OCI-LY1 (cell line): ENCODE data around the gene EXOC6B.

Experiments used
- H2AFZ ChIP-seq: fragments of 200-600 bp; sonication (generic), shearing (Covaris generic); 2 replicates; pipeline ENCODE4 v1.6.0; 2014; ENCODE audit warnings: antibody characterized with exemption, mild to moderate bottlenecking, low read length
- H3F3A ChIP-seq: fragments of 200-600 bp; sonication (generic), shearing (Covaris generic); 2 replicates; pipeline ENCODE4 v1.6.0; 2014; ENCODE audit warnings: mild to moderate bottlenecking, antibody characterized with exemption, low read length, moderate library complexity; ENCODE audit not compliant: insufficient read depth
- H3K27ac ChIP-seq: fragments of 200-600 bp; sonication (generic); 2 replicates; pipeline ENCODE4 v1.5.1; 2014; ENCODE audit warnings: low read length, mixed run types, mild to moderate bottlenecking, low read depth; ENCODE audit not compliant: poor library complexity, severe bottlenecking
- H3K27me3 ChIP-seq: fragments of 200-600 bp; sonication (generic); 2 replicates; pipeline ENCODE4 v1.6.0; 2014; ENCODE audit warnings: antibody characterized with exemption, mild to moderate bottlenecking, low read length, moderate library complexity; ENCODE audit not compliant: insufficient read depth
- H3K36me3 ChIP-seq: fragments of 200-600 bp; sonication (generic); 2 replicates; pipeline ENCODE4 v1.6.1; 2014; ENCODE audit warnings: mild to moderate bottlenecking, antibody characterized with exemption, low read length, moderate library complexity, mixed read lengths; ENCODE audit not compliant: insufficient read depth
- H3K4me1 ChIP-seq: fragments of 200-600 bp; sonication (generic); 2 replicates; pipeline ENCODE4 v1.5.1; 2014; ENCODE audit warnings: mild to moderate bottlenecking, low read length, moderate library complexity; ENCODE audit not compliant: insufficient read depth, severe bottlenecking
- H3K4me2 ChIP-seq: fragments of 200-600 bp; sonication (generic), shearing (Covaris generic); 2 replicates; pipeline ENCODE4 v1.6.1; 2014; ENCODE audit warnings: low read length
- H3K4me3 ChIP-seq: fragments of 200-600 bp; sonication (generic); 2 replicates; pipeline ENCODE4 v1.5.1; 2014; ENCODE audit warnings: low read length, low read depth, mild to moderate bottlenecking, mixed read lengths; ENCODE audit not compliant: poor library complexity, severe bottlenecking
- H3K79me2 ChIP-seq: fragments of 200-600 bp; shearing (Covaris generic); 2 replicates; pipeline ENCODE4 v1.6.1; 2016; ENCODE audit warnings: mixed run types, low read length, mixed read lengths; ENCODE audit not compliant: insufficient read depth
- H3K9ac ChIP-seq: fragments of 200-600 bp; sonication (generic), shearing (Covaris generic); 2 replicates; pipeline ENCODE4 v1.6.1; 2014; ENCODE audit warnings: mild to moderate bottlenecking, low read length, mixed read lengths
- H3K9me2 ChIP-seq: fragments of 200-600 bp; sonication (generic), shearing (Covaris generic); 2 replicates; pipeline ENCODE4 v1.6.1; 2014; ENCODE audit warnings: low read depth, mild to moderate bottlenecking, low read length, mixed read lengths
- H3K9me3 ChIP-seq: fragments of 200-600 bp; shearing (Covaris generic); 2 replicates; pipeline ENCODE4 v1.6.1; 2014; ENCODE audit warnings: low read length, mixed read lengths
- H4K20me1 ChIP-seq: fragments of 200-600 bp; sonication (generic), shearing (Covaris generic); 2 replicates; pipeline ENCODE4 v1.6.0; 2016; ENCODE audit warnings: mild to moderate bottlenecking, low read length; ENCODE audit not compliant: insufficient read depth
- EZH2 ChIP-seq: fragments of 200-600 bp; sonication (generic), shearing (Covaris generic); IDR thresholded peaks from 2 replicates; pipeline ENCODE4 v1.8.0; 2017; ENCODE audit warnings: borderline replicate concordance, mixed run types, mild to moderate bottlenecking, antibody characterized with exemption, low read length, moderate library complexity, mixed read lengths
- TF ChIP-seq, protein P1 (sequence below): fragments of 200-600 bp; sonication (generic), shearing (Covaris generic); IDR thresholded peaks from 2 replicates; pipeline ENCODE4 v1.5.1; 2017; ENCODE audit warnings: mild to moderate bottlenecking, antibody characterized with exemption, low read length, moderate library complexity, mixed read lengths

EXOC6B gene

DNA sequence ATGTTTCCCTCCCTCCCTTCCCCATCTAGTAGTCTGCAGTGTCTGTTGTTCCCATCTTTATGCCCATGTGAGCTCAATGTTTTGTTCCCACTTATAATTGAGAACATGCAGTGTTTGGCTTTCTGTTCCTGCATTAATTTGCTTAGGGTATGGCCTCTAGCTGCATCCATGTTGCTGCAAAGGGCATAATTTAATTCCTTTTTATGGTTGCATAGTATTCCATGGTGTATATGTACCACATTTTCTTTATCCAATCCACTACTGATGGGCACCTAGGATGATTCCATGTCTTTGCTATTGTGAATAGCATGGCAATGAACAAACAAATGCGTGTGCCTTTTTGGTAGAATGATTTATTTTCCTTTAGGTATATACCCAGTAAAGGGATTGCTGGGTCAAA, 617.6 kb downstream of the EXOC6B start:
- H3K4me1 ChIP-seq = no peaks in the 10 kb centered on the region
- no peaks in the 10 kb centered on the region for H3K27me3 ChIP-seq

GRCh38 chr2:72207334-72207733, 618.5 kb downstream of the EXOC6B start:
- Histone ChIP-seq H3K9me2 (no peaks in the 10 kb centered on the region), H3F3A (no peaks in the 10 kb centered on the region), H3K27me3 (no peaks in the 10 kb centered on the region), H3K4me3 (no peak overlapping the region), H3K36me3 (no peaks in the 10 kb centered on the region), H3K9ac (no peak overlapping the region), H3K79me2 (no peaks in the 10 kb centered on the region), H3K9me3 (no peaks in the 10 kb centered on the region), H2AFZ (no peak overlapping the region), H3K27ac (no peak overlapping the region), H3K4me1 (no peaks in the 10 kb centered on the region), H3K4me2 (no peak overlapping the region), H4K20me1 (no peaks in the 10 kb centered on the region)
- TF ChIP-seq, protein P1, sequence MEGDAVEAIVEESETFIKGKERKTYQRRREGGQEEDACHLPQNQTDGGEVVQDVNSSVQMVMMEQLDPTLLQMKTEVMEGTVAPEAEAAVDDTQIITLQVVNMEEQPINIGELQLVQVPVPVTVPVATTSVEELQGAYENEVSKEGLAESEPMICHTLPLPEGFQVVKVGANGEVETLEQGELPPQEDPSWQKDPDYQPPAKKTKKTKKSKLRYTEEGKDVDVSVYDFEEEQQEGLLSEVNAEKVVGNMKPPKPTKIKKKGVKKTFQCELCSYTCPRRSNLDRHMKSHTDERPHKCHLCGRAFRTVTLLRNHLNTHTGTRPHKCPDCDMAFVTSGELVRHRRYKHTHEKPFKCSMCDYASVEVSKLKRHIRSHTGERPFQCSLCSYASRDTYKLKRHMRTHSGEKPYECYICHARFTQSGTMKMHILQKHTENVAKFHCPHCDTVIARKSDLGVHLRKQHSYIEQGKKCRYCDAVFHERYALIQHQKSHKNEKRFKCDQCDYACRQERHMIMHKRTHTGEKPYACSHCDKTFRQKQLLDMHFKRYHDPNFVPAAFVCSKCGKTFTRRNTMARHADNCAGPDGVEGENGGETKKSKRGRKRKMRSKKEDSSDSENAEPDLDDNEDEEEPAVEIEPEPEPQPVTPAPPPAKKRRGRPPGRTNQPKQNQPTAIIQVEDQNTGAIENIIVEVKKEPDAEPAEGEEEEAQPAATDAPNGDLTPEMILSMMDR = no peak
- no peak for TF ChIP-seq EZH2

More for the DNA sequence above, 617.6 kb downstream of the EXOC6B start:
- Histone ChIP-seq H4K20me1 (no peaks in the 10 kb centered on the region), H2AFZ (no peak overlapping the region), H3K4me2 (no peak overlapping the region), H3K36me3 (no peaks in the 10 kb centered on the region), H3K9me2 (no peaks in the 10 kb centered on the region), H3K4me3 (no peak overlapping the region), H3K9me3 (no peaks in the 10 kb centered on the region), H3F3A (no peaks in the 10 kb centered on the region), H3K79me2 (no peaks in the 10 kb centered on the region), H3K9ac (no peak overlapping the region), H3K27ac (no peak overlapping the region)
- TF ChIP-seq, protein P1 = no peak
- no peak for TF ChIP-seq EZH2

GRCh38 chr2:72205504-72205881, 620.3 kb downstream of the EXOC6B start:
- H3K4me2 ChIP-seq = no peak overlapping the region
- H3K4me3 ChIP-seq = no peak overlapping the region
- H2AFZ ChIP-seq = no peak overlapping the region
- no peaks in the 10 kb centered on the region for H4K20me1 ChIP-seq
- no peak overlapping the region for H3K27ac ChIP-seq
- H3K27me3 ChIP-seq = no peaks in the 10 kb centered on the region
- H3K36me3 ChIP-seq = no peaks in the 10 kb centered on the region
- H3K4me1 ChIP-seq = no peaks in the 10 kb centered on the region
- H3F3A ChIP-seq = no peaks in the 10 kb centered on the region
- H3K9ac ChIP-seq = no peak overlapping the region
- TF ChIP-seq, protein P1 = no peak
- TF ChIP-seq EZH2 = no peak
- H3K9me3 ChIP-seq = no peaks in the 10 kb centered on the region
- no peaks in the 10 kb centered on the region for H3K79me2 ChIP-seq
- no peaks in the 10 kb centered on the region for H3K9me2 ChIP-seq
